ENCODE data around the gene ZFR.

- no peak for TF ChIP-seq POLR2A (IDR thresholded peaks at IDR 0.05)
- no peak for TF ChIP-seq CTCF (IDR thresholded peaks at IDR 0.05)
Measured at GRCh38 chr5:32413466-32414263, 30.9 kb downstream of the ZFR start.
